HepG2 (cell line): ENCODE results near the gene SPAG5. TPM values are rescaled to one million over a fixed set of nuclear protein-coding genes. Genes with fewer than 3 reads are reported as not detected.
A peak's percentile ranks its signal among the peaks of the same experiment; 100 is the strongest.

Source experiments
- ATAC-seq: fragments of 200-7000 bp; cut with Tn5 transposase; 3 replicates; pipeline ENCODE4 v1.9.1; 2020; ENCODE audit warnings: mild to moderate bottlenecking, moderate library complexity
- BruUV-seq: library from RNA; stranded (reverse); fragments of 400-500 nt; replicated peaks from 2 replicates; lab custom pipeline; 2021; lab: Mats Ljungman, UMichigan
- CTCF ChIA-PET: fragments of 300-600 bp; formaldehyde crosslinking; extraction: SDS; loops from one replicate; lab custom pipeline; 2021; ENCODE audit warnings: low total read pairs, inconsistent platforms, low intra/inter-chr PET ratio; lab: Yijun Ruan, JAX
- POLR2A ChIA-PET: fragments of 350-600 bp; sonication (Branson Sonifier 250); formaldehyde crosslinking; loops from one replicate; lab custom pipeline; 2020; ENCODE audit warnings: antibody characterized with exemption, inconsistent platforms; lab: Yijun Ruan, JAX
- DNase-seq: peaks from one replicate; pipeline ENCODE4 v3.0.0-alpha.2; 2015; ENCODE audit warnings: low spot score
- FAIRE-seq: peaks from 3 replicates; lab custom pipeline; 2011; peaks lifted over from hg19 to GRCh38; lab: Jason Lieb, UNC
- H2AFZ ChIP-seq: one replicate; pipeline ENCODE4 v1.6.1; 2011; ENCODE audit warnings: low read length, inconsistent platforms
- H3K27ac ChIP-seq: fragments of 300-600 bp; 3 replicates; pipeline ENCODE4 v1.8.0; 2011; ENCODE audit warnings: mixed run types, mild to moderate bottlenecking, mixed read lengths, low read length, inconsistent platforms; ENCODE audit not compliant: insufficient read depth; ENCODE audit errors: extremely low read length
- H3K27me3 ChIP-seq, 2 experiments: fragments of 200-600 bp in 1 of 2; 2 replicates in 1 of 2; 3 replicates in 1 of 2; pipeline versions ENCODE4 v1.6.0 to v1.8.0; 2011; ENCODE audit warnings: low read length in 2 of 2, mild to moderate bottlenecking in 2 of 2, moderate library complexity in 2 of 2, inconsistent platforms in 1 of 2; ENCODE audit not compliant: insufficient read depth in 2 of 2, control insufficient read depth in 1 of 2
- H3K36me3 ChIP-seq, 2 experiments: fragments of 200-600 bp in 1 of 2; replicated peaks in 1 of 2; 2 replicates in 1 of 2; 3 replicates in 1 of 2; pipeline versions ENCODE4 v1.5.1 to v1.8.0; 2011; ENCODE audit warnings: low read length in 2 of 2, inconsistent platforms in 1 of 2; ENCODE audit not compliant: insufficient read depth in 2 of 2, control insufficient read depth in 1 of 2
- H3K4me1 ChIP-seq: 2 replicates; pipeline ENCODE4 v1.5.1; 2012; ENCODE audit warnings: low read length, inconsistent platforms; ENCODE audit not compliant: insufficient read depth
- H3K4me2 ChIP-seq: 2 replicates; pipeline ENCODE4 v1.6.0; 2011; ENCODE audit warnings: low read depth, low read length, inconsistent platforms
- H3K4me3 ChIP-seq, 3 experiments: fragments of 200-600 bp in 1 of 3; sonication (generic), shearing (Covaris generic) in 1 of 3; replicated peaks in 1 of 3; 2 replicates each; pipeline ENCODE4 v1.5.1; 2011 to 2016; ENCODE audit warnings: low read length in 3 of 3, inconsistent platforms in 2 of 3, low read depth in 2 of 3, mild to moderate bottlenecking in 2 of 3, control low read depth in 1 of 3, mixed read lengths in 1 of 3; ENCODE audit not compliant: insufficient read depth in 1 of 3
- H3K79me2 ChIP-seq: one replicate; pipeline ENCODE4 v1.6.1; 2011; ENCODE audit warnings: low read length, inconsistent platforms; ENCODE audit not compliant: insufficient read depth
- H3K9ac ChIP-seq: 2 replicates; pipeline ENCODE4 v1.6.0; 2011; ENCODE audit warnings: mild to moderate bottlenecking, low read depth, low read length, inconsistent platforms; ENCODE audit not compliant: insufficient read depth
- H3K9me3 ChIP-seq: 2 replicates; pipeline ENCODE4 v1.5.1; 2012; ENCODE audit warnings: mild to moderate bottlenecking, low read length
- H4K20me1 ChIP-seq: 2 replicates; pipeline ENCODE4 v1.6.0; 2011; ENCODE audit warnings: inconsistent platforms, mild to moderate bottlenecking, low read length, moderate library complexity; ENCODE audit not compliant: insufficient read depth
- CTCF ChIP-seq: sonication (generic); formaldehyde crosslinking; IDR thresholded peaks from 2 replicates; pipeline ENCODE4 v1.5.0; 2020; ENCODE audit warnings: mild to moderate bottlenecking, missing genetic modification reagents, moderate library complexity
- KDM2A ChIP-seq: sonication (generic); formaldehyde crosslinking; IDR thresholded peaks from 2 replicates; pipeline ENCODE4 v1.4.0; 2020; ENCODE audit warnings: low read depth, missing genetic modification reagents, borderline replicate concordance
- MED1 ChIP-seq: sonication (generic); formaldehyde crosslinking; IDR thresholded peaks from 2 replicates; pipeline ENCODE4 v1.4.0; 2020; ENCODE audit warnings: missing genetic modification reagents
- MTERF4 ChIP-seq: sonication (generic); formaldehyde crosslinking; IDR thresholded peaks from 2 replicates; pipeline ENCODE4 v1.8.0; 2023; ENCODE audit warnings: mild to moderate bottlenecking, missing genetic modification reagents
- MXD3 ChIP-seq: IDR thresholded peaks from 2 replicates; pipeline ENCODE4 v1.6.1; 2016; ENCODE audit warnings: mild to moderate bottlenecking, missing biosample characterization, missing genetic modification reagents
- MZF1 ChIP-seq: sonication (generic); formaldehyde crosslinking; IDR thresholded peaks from 2 replicates; pipeline ENCODE4 v1.8.1; 2023; ENCODE audit warnings: mild to moderate bottlenecking, missing genetic modification reagents, borderline replicate concordance
- POLR2AphosphoS5 ChIP-seq: IDR thresholded peaks from 2 replicates; pipeline ENCODE4 v1.6.1; 2012; ENCODE audit warnings: low read depth, low read length
- SMARCE1 ChIP-seq: fragments of 450-650 bp; IDR thresholded peaks from 2 replicates; pipeline ENCODE4 v1.6.1; 2017; ENCODE audit warnings: borderline replicate concordance
- SOX6 ChIP-seq, 2 experiments: fragments of 450-650 bp in 1 of 2; sonication (generic) in 1 of 2; formaldehyde crosslinking in 1 of 2; IDR thresholded peaks; 2 replicates each; pipeline versions ENCODE4 v1.4.0 to v1.6.1; 2017 to 2020; ENCODE audit warnings: antibody characterized with exemption in 1 of 2, mild to moderate bottlenecking in 1 of 2, missing genetic modification reagents in 1 of 2
- ZBTB8A ChIP-seq: sonication (generic); formaldehyde crosslinking; IDR thresholded peaks from 2 replicates; pipeline ENCODE4 v1.4.0; 2020; ENCODE audit warnings: mild to moderate bottlenecking, low read depth, missing genetic modification reagents, borderline replicate concordance
- ZFP82 ChIP-seq: sonication (generic); formaldehyde crosslinking; IDR thresholded peaks from 2 replicates; pipeline ENCODE4 v1.5.1; 2020; ENCODE audit warnings: mild to moderate bottlenecking, missing genetic modification reagents, borderline replicate concordance
- ZNF451 ChIP-seq: sonication (generic); formaldehyde crosslinking; IDR thresholded peaks from 2 replicates; pipeline ENCODE4 v1.5.0; 2020; ENCODE audit warnings: mild to moderate bottlenecking, missing genetic modification reagents
- ZNF552 ChIP-seq: sonication (generic); formaldehyde crosslinking; IDR thresholded peaks from 2 replicates; pipeline ENCODE4 v1.9.0; 2022; ENCODE audit warnings: missing genetic modification reagents, mild to moderate bottlenecking, borderline replicate concordance
- ZNF572 ChIP-seq: sonication (generic); formaldehyde crosslinking; IDR thresholded peaks from 2 replicates; pipeline ENCODE4 v1.5.1; 2020; ENCODE audit warnings: mild to moderate bottlenecking, missing genetic modification reagents
- WGBS: methylation state at CpG from one replicate; pipeline ENCODE4 v1.1.6; 2017; ENCODE audit warnings: low lambda C conversion rate; 5-methylcytosine and 5-hydroxymethylcytosine counted together
- in situ Hi-C: cut with HindIII; loops from 2 replicates; pipeline ENCODE4 v1.10.0; 2017; ENCODE audit warnings: low pct_unique_long_range_greater_than_20kb; ENCODE audit not compliant: extremely low pct_ligation_motif_present
- intact Hi-C: fragments of 100-400 bp; cut with micrococcal nuclease; formaldehyde crosslinking; loops from one replicate; pipeline ENCODE4 v1.10.0; 2022; ENCODE audit not compliant: unreplicated experiment
- polyA plus RNA-seq, 8 experiments: library from polyadenylated mRNA; depleted of rRNA in 3 of 8; stranded (reverse) in 7 of 8; unstranded in 1 of 8; fragments of >200 nt; fragmentation: Illumina TruSeq in 4 of 8; extraction: Trizol in 4 of 8; gene quantifications; 2 replicates each; pipeline versions ENCODE4 v1.2.1 to v1.2.3, GENCODE V29; 2011 to 2016; ENCODE audit warnings: low read depth in 4 of 8, missing spikeins in 1 of 8, mixed read lengths in 1 of 8; ENCODE audit not compliant: insufficient read depth in 1 of 8
- total RNA-seq, 5 experiments: library from RNA; depleted of rRNA; stranded (reverse); fragments of >200 nt; fragmentation: Illumina TruSeq; extraction: Trizol; gene quantifications; 2 replicates each; pipeline ENCODE4 v1.2.3, GENCODE V29; 2016; ENCODE audit warnings: low read depth in 1 of 5
- TF ChIP-seq, protein P1 (sequence below): sonication (generic); formaldehyde crosslinking; IDR thresholded peaks from 2 replicates; pipeline ENCODE4 v1.5.0; 2020; ENCODE audit warnings: missing genetic modification reagents
- TF ChIP-seq, protein P2 (sequence below): sonication (generic); formaldehyde crosslinking; conservative IDR thresholded peaks from 2 replicates; pipeline ENCODE4 v1.4.0; 2020; ENCODE audit warnings: missing genetic modification reagents

Gene SPAG5
- total and polyA plus RNA-seq, 2 of the 13 experiments (the other 11 are each of a cell fraction or from before 2014, with no cell fraction given) = 41.4 to 98.0 TPM

DNA sequence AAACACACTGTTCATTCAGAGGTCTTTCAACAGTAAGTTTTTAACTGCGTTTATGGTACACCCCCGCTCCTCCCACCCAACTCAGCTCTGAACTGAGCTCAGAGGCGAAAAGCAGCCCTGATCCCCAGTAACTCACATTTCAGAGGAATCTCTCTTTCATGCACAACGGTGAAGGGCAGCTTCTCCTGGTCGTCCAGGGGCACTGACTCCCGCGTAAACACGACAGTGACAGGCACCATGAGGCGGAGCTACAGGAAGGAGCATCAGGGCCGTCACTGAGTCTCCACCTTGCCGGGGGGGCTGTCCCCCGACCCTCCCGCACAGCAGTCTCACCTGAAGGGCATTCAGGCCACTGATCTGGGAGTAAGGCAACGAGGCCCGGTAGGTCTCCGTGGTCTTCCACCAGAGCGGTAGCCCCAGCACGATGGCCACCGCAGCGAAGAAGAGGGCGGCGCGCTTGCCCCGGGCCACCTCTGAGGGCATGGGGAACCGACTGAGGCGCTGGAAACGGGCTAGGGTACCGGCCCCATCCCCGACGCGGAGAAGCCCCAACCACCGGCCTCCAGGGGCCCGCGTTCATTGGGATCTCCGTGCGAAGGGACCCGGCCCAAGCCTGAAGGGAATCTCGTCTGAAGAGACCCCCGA is 28.0 kb downstream of the SPAG5 start:
- WGBS = 2% methylated on average over 9 of the region's 39 CpGs
- Histone ChIP-seq H3K9me3 (no peaks in the 10 kb centered on the region), H3K4me1 (peaks cover 51% of the 10 kb centered on the region), H3K27me3 (no peaks in the 10 kb centered on the region), H3K9ac (peak overlapping the region; percentile 72), H3K79me2 (peaks cover 18% of the 10 kb centered on the region), H3K27ac (peak overlapping the region; percentile 67), H2AFZ (no peak overlapping the region), H3K36me3 (peaks cover 0 to 11% of the 10 kb centered on the region in 2 experiments; a peak in 4 of 5 replicates), H3K4me2 (peak overlapping the region; percentile 89), H3K4me3 (peak overlapping the region; percentile 85 to 95 (median 92)), H4K20me1 (no peaks in the 10 kb centered on the region)
- intact Hi-C loops = no loop called here
- ChIA-PET CTCF (no interaction called here), POLR2A (interaction anchor here (0.5 to 1.9 kb wide), 14 partner anchors 8 to 164 kb away, joined by 3 to 9 read pairs (median 3); partner anchors contain the start of genes BLTP2, RPL23A, SLC46A1 and UNC119)
- in situ Hi-C loops = loop anchor here (5.0 kb wide), 1 partner anchor 51 kb away; no protein-coding TSS in a partner anchor
- no TSS peak for BruUV-seq
- ATAC-seq = peak; percentile 66
- peak; percentile 30 for FAIRE-seq
- DNase-seq = peak; percentile 47
- TF ChIP-seq SMARCE1 = no peak
- 0 out of 2 replicates have a peak, but pooled peaks have one; percentile 17 for TF ChIP-seq MED1
- no peak for TF ChIP-seq ZNF552
- no peak for TF ChIP-seq MZF1 (CRISPR knock-in tag)
- TF ChIP-seq, protein P1, sequence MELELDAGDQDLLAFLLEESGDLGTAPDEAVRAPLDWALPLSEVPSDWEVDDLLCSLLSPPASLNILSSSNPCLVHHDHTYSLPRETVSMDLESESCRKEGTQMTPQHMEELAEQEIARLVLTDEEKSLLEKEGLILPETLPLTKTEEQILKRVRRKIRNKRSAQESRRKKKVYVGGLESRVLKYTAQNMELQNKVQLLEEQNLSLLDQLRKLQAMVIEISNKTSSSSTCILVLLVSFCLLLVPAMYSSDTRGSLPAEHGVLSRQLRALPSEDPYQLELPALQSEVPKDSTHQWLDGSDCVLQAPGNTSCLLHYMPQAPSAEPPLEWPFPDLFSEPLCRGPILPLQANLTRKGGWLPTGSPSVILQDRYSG (CRISPR knock-in tag) = no peak
- TF ChIP-seq CTCF = peak; percentile 12; the same call in 1 of the 2 replicates
- TF ChIP-seq MXD3 (CRISPR knock-in tag) = no peak
- 0 out of 2 replicates have a peak, but pooled peaks have one; percentile 68 for TF ChIP-seq ZFP82
- no peak; the same call in 1 of the 2 replicates for TF ChIP-seq KDM2A
- TF ChIP-seq, protein P2, sequence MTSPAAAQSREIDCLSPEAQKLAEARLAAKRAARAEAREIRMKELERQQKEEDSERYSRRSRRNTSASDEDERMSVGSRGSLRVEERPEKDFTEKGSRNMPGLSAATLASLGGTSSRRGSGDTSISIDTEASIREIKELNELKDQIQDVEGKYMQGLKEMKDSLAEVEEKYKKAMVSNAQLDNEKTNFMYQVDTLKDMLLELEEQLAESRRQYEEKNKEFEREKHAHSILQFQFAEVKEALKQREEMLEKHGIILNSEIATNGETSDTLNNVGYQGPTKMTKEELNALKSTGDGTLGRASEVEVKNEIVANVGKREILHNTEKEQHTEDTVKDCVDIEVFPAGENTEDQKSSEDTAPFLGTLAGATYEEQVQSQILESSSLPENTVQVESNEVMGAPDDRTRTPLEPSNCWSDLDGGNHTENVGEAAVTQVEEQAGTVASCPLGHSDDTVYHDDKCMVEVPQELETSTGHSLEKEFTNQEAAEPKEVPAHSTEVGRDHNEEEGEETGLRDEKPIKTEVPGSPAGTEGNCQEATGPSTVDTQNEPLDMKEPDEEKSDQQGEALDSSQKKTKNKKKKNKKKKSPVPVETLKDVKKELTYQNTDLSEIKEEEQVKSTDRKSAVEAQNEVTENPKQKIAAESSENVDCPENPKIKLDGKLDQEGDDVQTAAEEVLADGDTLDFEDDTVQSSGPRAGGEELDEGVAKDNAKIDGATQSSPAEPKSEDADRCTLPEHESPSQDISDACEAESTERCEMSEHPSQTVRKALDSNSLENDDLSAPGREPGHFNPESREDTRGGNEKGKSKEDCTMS (CRISPR knock-in tag) = no peak
- TF ChIP-seq ZNF572 (CRISPR knock-in tag) = 0 out of 2 replicates have a peak, but pooled peaks have one; percentile 66
- no peak for TF ChIP-seq SOX6 (IDR thresholded peaks at IDR 0.05)
- no peak for TF ChIP-seq SOX6 (CRISPR knock-in tag; IDR thresholded peaks at IDR 0.05)
- 0 out of 2 replicates have a peak, but pooled peaks have one; percentile 21 for TF ChIP-seq MTERF4 (CRISPR knock-in tag)
- TF ChIP-seq POLR2AphosphoS5 = no peak
- TF ChIP-seq ZNF451 (CRISPR knock-in tag) = 0 out of 2 replicates have a peak, but pooled peaks have one; percentile 51
- no peak for TF ChIP-seq ZBTB8A (CRISPR knock-in tag)
